GM12878 (cell line): Measurements from ENCODE around the gene NLRP6. TPM values are rescaled to one million over a fixed set of nuclear protein-coding genes. Genes with fewer than 3 reads are reported as not detected.

Experiments
- ATAC-seq: fragments of 200-7000 bp; cut with Tn5 transposase; 3 replicates; pipeline ENCODE4 v1.9.1; 2020; ENCODE audit warnings: mild to moderate bottlenecking, moderate library complexity
- BruUV-seq: library from RNA; stranded (reverse); fragments of 400-500 nt; replicated peaks from 2 replicates; lab custom pipeline; 2021; lab: Mats Ljungman, UMichigan
- CTCF ChIA-PET: fragments of 300-600 bp; sonication (Branson Sonifier 250); formaldehyde crosslinking; extraction: SDS; loops from one replicate; lab custom pipeline; 2021; ENCODE audit warnings: inconsistent platforms; lab: Yijun Ruan, JAX
- POLR2A ChIA-PET: fragments of 350-600 bp; formaldehyde crosslinking; extraction: SDS; loops from one replicate; lab custom pipeline; 2021; ENCODE audit warnings: inconsistent platforms; lab: Charles Lee
- RAD21 ChIA-PET: fragments of 300-600 bp; sonication (Branson Sonifier 250); formaldehyde crosslinking; loops from one replicate; lab custom pipeline; 2023; ENCODE audit warnings: antibody characterized with exemption; ENCODE audit not compliant: unreplicated experiment; lab: Charles Lee
- SMC1A ChIA-PET: fragments of 300-600 bp; sonication (Branson Sonifier 250); formaldehyde crosslinking; loops from one replicate; lab custom pipeline; 2023; ENCODE audit not compliant: unreplicated experiment, uncharacterized antibody; lab: Charles Lee
- DNase-seq: peaks from one replicate; pipeline ENCODE4 v3.0.0-alpha.2; 2011; ENCODE audit warnings: low read depth, low spot score
- FAIRE-seq: peaks from 3 replicates; lab custom pipeline; 2011; peaks lifted over from hg19 to GRCh38; lab: Jason Lieb, UNC
- H2AFZ ChIP-seq: 2 replicates; pipeline ENCODE4 v1.6.0; 2011; ENCODE audit warnings: low read depth, low read length, control low read depth; ENCODE audit not compliant: control insufficient read depth
- H3K27ac ChIP-seq: 2 replicates; pipeline ENCODE4 v1.5.1; 2011; ENCODE audit warnings: control low read depth; ENCODE audit not compliant: control insufficient read depth, insufficient read depth
- H3K27me3 ChIP-seq, 2 experiments: replicated peaks in 1 of 2; 2 replicates each; pipeline versions ENCODE4 v1.6.0 to v1.6.1; 2011; ENCODE audit warnings: low read length in 1 of 2; ENCODE audit not compliant: control insufficient read depth in 2 of 2, insufficient read depth in 2 of 2
- H3K36me3 ChIP-seq, 2 experiments: 2 replicates each; pipeline ENCODE4 v1.5.1; 2011; ENCODE audit warnings: low read length in 1 of 2; ENCODE audit not compliant: control insufficient read depth in 2 of 2, insufficient read depth in 2 of 2
- H3K4me1 ChIP-seq: 2 replicates; pipeline ENCODE4 v1.6.1; 2011; ENCODE audit warnings: mild to moderate bottlenecking, low read length, moderate library complexity, mixed read lengths; ENCODE audit not compliant: control insufficient read depth, insufficient read depth
- H3K4me2 ChIP-seq: 2 replicates; pipeline ENCODE4 v1.6.0; 2011; ENCODE audit warnings: control low read depth; ENCODE audit not compliant: control insufficient read depth, insufficient read depth
- H3K4me3 ChIP-seq: fragments of 200-600 bp; sonication (generic); 2 replicates; pipeline ENCODE4 v1.5.1; 2016
- H3K79me2 ChIP-seq: 2 replicates; pipeline ENCODE4 v1.6.0; 2011; ENCODE audit warnings: low read length; ENCODE audit not compliant: control insufficient read depth, insufficient read depth
- H3K9ac ChIP-seq: 2 replicates; pipeline ENCODE4 v1.8.0; 2011; ENCODE audit warnings: low read length, control low read depth, mixed read lengths; ENCODE audit not compliant: control insufficient read depth, insufficient read depth
- H3K9me3 ChIP-seq: replicated peaks from 3 replicates; pipeline ENCODE4 v1.5.1; 2011; ENCODE audit warnings: mild to moderate bottlenecking, low read length; ENCODE audit not compliant: control insufficient read depth, insufficient read depth
- H4K20me1 ChIP-seq: 2 replicates; pipeline ENCODE4 v1.6.0; 2011; ENCODE audit not compliant: control insufficient read depth, insufficient read depth
- BMI1 ChIP-seq: fragments of 450-650 bp; IDR thresholded peaks from 2 replicates; pipeline ENCODE4 v1.6.1; 2016; ENCODE audit warnings: mild to moderate bottlenecking, moderate library complexity, borderline replicate concordance
- CHD4 ChIP-seq: fragments of 200-600 bp; sonication (generic); IDR thresholded peaks from 2 replicates; pipeline ENCODE4 v1.6.1; 2016; ENCODE audit warnings: mild to moderate bottlenecking
- FOS ChIP-seq: IDR thresholded peaks from 3 replicates; pipeline ENCODE4 v1.6.1; 2011; ENCODE audit warnings: borderline replicate concordance; ENCODE audit not compliant: insufficient read length; ENCODE audit errors: extremely low read depth
- HDAC6 ChIP-seq: fragments of 200-600 bp; sonication (generic); IDR thresholded peaks from one replicate; pipeline ENCODE4 v1.8.0; 2017; ENCODE audit warnings: antibody characterized with exemption; ENCODE audit not compliant: unreplicated experiment
- HSF1 ChIP-seq: fragments of 150-350 bp; IDR thresholded peaks from 2 replicates; pipeline ENCODE4 v1.6.1; 2014; ENCODE audit warnings: mild to moderate bottlenecking, low read depth, low read length
- MEF2A ChIP-seq: IDR thresholded peaks from 2 replicates; pipeline ENCODE4 v1.6.1; 2011; ENCODE audit warnings: low read depth, mild to moderate bottlenecking, low read length, moderate library complexity; ENCODE audit not compliant: insufficient read depth
- MEF2B ChIP-seq: fragments of 450-650 bp; IDR thresholded peaks from 2 replicates; pipeline ENCODE4 v1.6.1; 2018; ENCODE audit warnings: mild to moderate bottlenecking, moderate library complexity; ENCODE audit not compliant: partially characterized antibody, poor library complexity, severe bottlenecking
- SKIL ChIP-seq: fragments of 450-650 bp; IDR thresholded peaks from 2 replicates; pipeline ENCODE4 v1.6.1; 2017; ENCODE audit warnings: mild to moderate bottlenecking, low read depth, inconsistent platforms; ENCODE audit not compliant: poor library complexity, severe bottlenecking
- WGBS: methylation state at CpG from one replicate; pipeline ENCODE4 v1.1.6; 2016; ENCODE audit warnings: low lambda C conversion rate; ENCODE audit not compliant: insufficient replicate concordance, insufficient coverage; ENCODE audit errors: missing lambda C conversion rate; 5-methylcytosine and 5-hydroxymethylcytosine counted together
- in situ Hi-C: fragments of 300-500 bp; cut with MboI; formaldehyde crosslinking; loops from 9 replicates; pipeline ENCODE4 v1.14.3; 2018; ENCODE audit warnings: mixed read lengths
- intact Hi-C: fragments of 100-400 bp; cut with micrococcal nuclease; formaldehyde crosslinking; loops from one replicate; pipeline ENCODE4 v1.14.2; 2022; ENCODE audit not compliant: unreplicated experiment
- polyA plus RNA-seq, 11 experiments: library from polyadenylated mRNA; depleted of rRNA in 4 of 11; unstranded in 6 of 11; stranded (reverse) in 5 of 11; fragments of >200 nt; fragmentation: Nextera tagmentation in 4 of 11; fragmentation: Illumina TruSeq in 1 of 11; extraction: Ambion mirVana in 4 of 11; extraction: Trizol in 1 of 11; gene quantifications; 1 replicate in 1 of 11; 2 replicates in 10 of 11; pipeline versions ENCODE4 v1.2.1 to v1.2.3, GENCODE V29; 2011 to 2016; ENCODE audit warnings: inconsistent platforms in 2 of 11, missing spikeins in 2 of 11, low read depth in 1 of 11
- total RNA-seq, 4 experiments: library from RNA; depleted of rRNA in 3 of 4; stranded (reverse); fragments of >200 nt in 3 of 4; fragmentation: Illumina TruSeq in 1 of 4; extraction: Trizol in 1 of 4; gene quantifications; 2 replicates each; pipeline versions ENCODE4 v1.2.1 to v1.2.3, GENCODE V29; 2013 to 2021
- TF ChIP-seq, protein P1 (sequence below): fragments of 450-650 bp; IDR thresholded peaks from 2 replicates; pipeline ENCODE4 v1.6.1; 2018; ENCODE audit warnings: borderline replicate concordance, mild to moderate bottlenecking; ENCODE audit not compliant: partially characterized antibody
- TF ChIP-seq, protein P2 (sequence below): fragments of 150-350 bp; IDR thresholded peaks from 2 replicates; pipeline ENCODE4 v1.6.1; 2016; ENCODE audit warnings: low read depth, low read length
- TF ChIP-seq, protein P3 (sequence below): fragments of 450-650 bp; IDR thresholded peaks from 2 replicates; pipeline ENCODE4 v1.6.1; 2014; ENCODE audit warnings: mild to moderate bottlenecking

NLRP6 gene
- total and polyA plus RNA-seq, 10 of the 15 experiments (the other 5 are each of a cell fraction or from before 2014, with no cell fraction given): 0.03 to 0.11 TPM; not detected in 8

DNA sequence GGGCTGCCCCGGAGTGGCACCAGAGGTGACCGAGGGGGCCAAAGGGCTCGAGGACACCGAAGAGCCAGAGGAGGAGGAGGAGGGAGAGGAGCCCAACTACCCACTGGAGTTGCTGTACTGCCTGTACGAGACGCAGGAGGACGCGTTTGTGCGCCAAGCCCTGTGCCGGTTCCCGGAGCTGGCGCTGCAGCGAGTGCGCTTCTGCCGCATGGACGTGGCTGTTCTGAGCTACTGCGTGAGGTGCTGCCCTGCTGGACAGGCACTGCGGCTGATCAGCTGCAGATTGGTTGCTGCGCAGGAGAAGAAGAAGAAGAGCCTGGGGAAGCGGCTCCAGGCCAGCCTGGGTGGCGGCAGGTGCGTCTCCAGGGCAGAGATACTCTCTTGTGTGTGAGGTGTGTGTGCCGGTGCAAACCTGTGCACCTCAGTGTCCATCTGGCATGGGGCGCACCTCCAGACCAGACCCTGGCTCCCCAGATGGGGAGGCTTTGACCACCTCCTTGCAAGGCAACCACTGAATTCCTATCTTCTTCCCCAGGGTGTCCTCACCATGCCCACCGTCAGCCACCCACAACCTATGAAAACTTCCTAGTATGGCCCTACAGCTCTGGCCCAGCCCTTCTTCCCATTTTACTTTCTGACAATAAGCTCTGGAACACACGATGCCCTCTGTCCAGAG is 3.4 kb downstream of the NLRP6 start:
- RAD21 ChIA-PET: no interaction called here
- Histone ChIP-seq H3K4me3 (no peak overlapping the region), H3K9ac (no peak overlapping the region), H3K27ac (no peak overlapping the region), H3K9me3 (no peaks in the 10 kb centered on the region; the same call in 2 of the 3 replicates), H3K79me2 (no peaks in the 10 kb centered on the region), H3K27me3 (peaks cover 15 to 20% of the 10 kb centered on the region in 2 experiments), H3K4me1 (no peaks in the 10 kb centered on the region; the same call in 1 of the 2 replicates), H3K4me2 (no peak overlapping the region), H2AFZ (no peak overlapping the region), H3K36me3 (no peaks in the 10 kb centered on the region), H4K20me1 (no peaks in the 10 kb centered on the region)
- SMC1A ChIA-PET: no interaction called here
- WGBS: 50% methylated on average over 25 of the region's 26 CpGs
- CTCF ChIA-PET: no interaction called here
- no peak for DNase-seq
- no peak for ATAC-seq
- POLR2A ChIA-PET: no interaction called here
- FAIRE-seq: no peak
- intact Hi-C loops: no loop called here
- in situ Hi-C loops: no loop called here
- BruUV-seq: no TSS peak
- no peak for TF ChIP-seq BMI1
- TF ChIP-seq MEF2A: no peak
- TF ChIP-seq, protein P1, sequence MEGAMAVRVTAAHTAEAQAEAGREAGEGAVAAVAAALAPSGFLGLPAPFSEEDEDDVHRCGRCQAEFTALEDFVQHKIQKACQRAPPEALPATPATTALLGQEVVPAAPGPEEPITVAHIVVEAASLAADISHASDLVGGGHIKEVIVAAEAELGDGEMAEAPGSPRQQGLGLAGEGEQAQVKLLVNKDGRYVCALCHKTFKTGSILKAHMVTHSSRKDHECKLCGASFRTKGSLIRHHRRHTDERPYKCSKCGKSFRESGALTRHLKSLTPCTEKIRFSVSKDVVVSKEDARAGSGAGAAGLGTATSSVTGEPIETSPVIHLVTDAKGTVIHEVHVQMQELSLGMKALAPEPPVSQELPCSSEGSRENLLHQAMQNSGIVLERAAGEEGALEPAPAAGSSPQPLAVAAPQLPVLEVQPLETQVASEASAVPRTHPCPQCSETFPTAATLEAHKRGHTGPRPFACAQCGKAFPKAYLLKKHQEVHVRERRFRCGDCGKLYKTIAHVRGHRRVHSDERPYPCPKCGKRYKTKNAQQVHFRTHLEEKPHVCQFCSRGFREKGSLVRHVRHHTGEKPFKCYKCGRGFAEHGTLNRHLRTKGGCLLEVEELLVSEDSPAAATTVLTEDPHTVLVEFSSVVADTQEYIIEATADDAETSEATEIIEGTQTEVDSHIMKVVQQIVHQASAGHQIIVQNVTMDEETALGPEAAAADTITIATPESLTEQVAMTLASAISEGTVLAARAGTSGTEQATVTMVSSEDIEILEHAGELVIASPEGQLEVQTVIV: no peak
- TF ChIP-seq, protein P2, sequence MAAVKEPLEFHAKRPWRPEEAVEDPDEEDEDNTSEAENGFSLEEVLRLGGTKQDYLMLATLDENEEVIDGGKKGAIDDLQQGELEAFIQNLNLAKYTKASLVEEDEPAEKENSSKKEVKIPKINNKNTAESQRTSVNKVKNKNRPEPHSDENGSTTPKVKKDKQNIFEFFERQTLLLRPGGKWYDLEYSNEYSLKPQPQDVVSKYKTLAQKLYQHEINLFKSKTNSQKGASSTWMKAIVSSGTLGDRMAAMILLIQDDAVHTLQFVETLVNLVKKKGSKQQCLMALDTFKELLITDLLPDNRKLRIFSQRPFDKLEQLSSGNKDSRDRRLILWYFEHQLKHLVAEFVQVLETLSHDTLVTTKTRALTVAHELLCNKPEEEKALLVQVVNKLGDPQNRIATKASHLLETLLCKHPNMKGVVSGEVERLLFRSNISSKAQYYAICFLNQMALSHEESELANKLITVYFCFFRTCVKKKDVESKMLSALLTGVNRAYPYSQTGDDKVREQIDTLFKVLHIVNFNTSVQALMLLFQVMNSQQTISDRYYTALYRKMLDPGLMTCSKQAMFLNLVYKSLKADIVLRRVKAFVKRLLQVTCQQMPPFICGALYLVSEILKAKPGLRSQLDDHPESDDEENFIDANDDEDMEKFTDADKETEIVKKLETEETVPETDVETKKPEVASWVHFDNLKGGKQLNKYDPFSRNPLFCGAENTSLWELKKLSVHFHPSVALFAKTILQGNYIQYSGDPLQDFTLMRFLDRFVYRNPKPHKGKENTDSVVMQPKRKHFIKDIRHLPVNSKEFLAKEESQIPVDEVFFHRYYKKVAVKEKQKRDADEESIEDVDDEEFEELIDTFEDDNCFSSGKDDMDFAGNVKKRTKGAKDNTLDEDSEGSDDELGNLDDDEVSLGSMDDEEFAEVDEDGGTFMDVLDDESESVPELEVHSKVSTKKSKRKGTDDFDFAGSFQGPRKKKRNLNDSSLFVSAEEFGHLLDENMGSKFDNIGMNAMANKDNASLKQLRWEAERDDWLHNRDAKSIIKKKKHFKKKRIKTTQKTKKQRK: no peak
- TF ChIP-seq HSF1: no peak
- no peak for TF ChIP-seq FOS
- TF ChIP-seq, protein P3, sequence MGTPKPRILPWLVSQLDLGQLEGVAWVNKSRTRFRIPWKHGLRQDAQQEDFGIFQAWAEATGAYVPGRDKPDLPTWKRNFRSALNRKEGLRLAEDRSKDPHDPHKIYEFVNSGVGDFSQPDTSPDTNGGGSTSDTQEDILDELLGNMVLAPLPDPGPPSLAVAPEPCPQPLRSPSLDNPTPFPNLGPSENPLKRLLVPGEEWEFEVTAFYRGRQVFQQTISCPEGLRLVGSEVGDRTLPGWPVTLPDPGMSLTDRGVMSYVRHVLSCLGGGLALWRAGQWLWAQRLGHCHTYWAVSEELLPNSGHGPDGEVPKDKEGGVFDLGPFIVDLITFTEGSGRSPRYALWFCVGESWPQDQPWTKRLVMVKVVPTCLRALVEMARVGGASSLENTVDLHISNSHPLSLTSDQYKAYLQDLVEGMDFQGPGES: no peak
- TF ChIP-seq MEF2B: no peak
- TF ChIP-seq CHD4: no peak
- TF ChIP-seq HDAC6: no peak
- no peak for TF ChIP-seq SKIL
